BLaER1 treated with 17β-estradiol and CSF1 and Interleukin-3, amounts not matched to agents 10 nM and 100 nM (cell line): Measurements from ENCODE around the gene CD36.

Experiments used
- H3K27ac ChIP-seq, 11 experiments: shearing (Covaris generic); formaldehyde crosslinking; 2 replicates each; pipeline ENCODE4 v1.8.1; 2022
- H3K27me3 ChIP-seq, 11 experiments: shearing (Covaris generic); formaldehyde crosslinking; 2 replicates each; pipeline ENCODE4 v1.8.1; 2022
- H3K36me3 ChIP-seq, 11 experiments: shearing (Covaris generic); formaldehyde crosslinking; 2 replicates each; pipeline ENCODE4 v1.8.1; 2022
- H3K4me1 ChIP-seq, 10 experiments: shearing (Covaris generic); formaldehyde crosslinking; 2 replicates each; pipeline ENCODE4 v1.8.1; 2022
- H3K4me2 ChIP-seq, 11 experiments: shearing (Covaris generic); formaldehyde crosslinking; 2 replicates each; pipeline ENCODE4 v1.8.1; 2022
- H3K4me3 ChIP-seq, 10 experiments: shearing (Covaris generic); formaldehyde crosslinking; 2 replicates each; pipeline ENCODE4 v1.8.1; 2022
- H3K9ac ChIP-seq, 11 experiments: shearing (Covaris generic); formaldehyde crosslinking; 2 replicates each; pipeline ENCODE4 v1.8.1; 2022
- H3K9me3 ChIP-seq, 11 experiments: shearing (Covaris generic); formaldehyde crosslinking; replicated peaks in 1 of 11; 2 replicates each; pipeline ENCODE4 v1.8.1; 2022
- H4K20me1 ChIP-seq, 11 experiments: shearing (Covaris generic); formaldehyde crosslinking; 2 replicates each; pipeline ENCODE4 v1.8.1; 2022
- Cebpa-rat ChIP-seq, 11 experiments: shearing (Covaris generic); IDR thresholded peaks; 2 replicates each; pipeline ENCODE4 v1.8.1; 2022

The CD36 gene

GRCh38 chr7:80650030-80650429 is 11.6 kb downstream of the CD36 start:
- no peak overlapping the region for H3K9ac ChIP-seq
- H3K27me3 ChIP-seq = no peaks in the 10 kb centered on the region
- peaks cover 0 to 90% (median 0%) of the 10 kb centered on the region in 11 experiments; a peak in 6 of 22 replicates for H3K36me3 ChIP-seq
- H3K27ac ChIP-seq = no peak overlapping the region
- no peak overlapping the region for H3K4me3 ChIP-seq
- peaks cover 0 to 62% (median 0%) of the 10 kb centered on the region in 11 experiments; a peak in 3 of 22 replicates for H4K20me1 ChIP-seq
- no peaks in the 10 kb centered on the region for H3K4me1 ChIP-seq
- TF ChIP-seq Cebpa-rat (IDR thresholded peaks at IDR 0.05) = no peak
- H3K9me3 ChIP-seq = no peaks in the 10 kb centered on the region
- H3K4me2 ChIP-seq = no peak overlapping the region

GRCh38 chr7:80651471-80651870 is 13.0 kb downstream of the CD36 start:
- no peak overlapping the region for H3K27ac ChIP-seq
- no peak overlapping the region for H3K9ac ChIP-seq
- H3K27me3 ChIP-seq = no peaks in the 10 kb centered on the region
- TF ChIP-seq Cebpa-rat (IDR thresholded peaks at IDR 0.05) = no peak
- H3K4me3 ChIP-seq = no peak overlapping the region
- H4K20me1 ChIP-seq = peaks cover 0 to 58% (median 0%) of the 10 kb centered on the region in 11 experiments; a peak in 3 of 22 replicates
- peaks cover 0 to 93% (median 0%) of the 10 kb centered on the region in 11 experiments; a peak in 6 of 22 replicates for H3K36me3 ChIP-seq
- peaks cover 0 to 10% (median 0%) of the 10 kb centered on the region in 10 experiments; a peak in 2 of 20 replicates for H3K4me1 ChIP-seq
- no peaks in the 10 kb centered on the region for H3K9me3 ChIP-seq
- H3K4me2 ChIP-seq = no peak overlapping the region

- H3K27me3 ChIP-seq = no peaks in the 10 kb centered on the region
- no peak overlapping the region for H3K9ac ChIP-seq
- no peaks in the 10 kb centered on the region for H3K9me3 ChIP-seq
- peaks cover 0 to 42% (median 0%) of the 10 kb centered on the region in 11 experiments; a peak in 2 of 22 replicates for H4K20me1 ChIP-seq
- no peak overlapping the region for H3K27ac ChIP-seq
- peaks cover 0 to 26% (median 0%) of the 10 kb centered on the region in 10 experiments; a peak in 5 of 20 replicates for H3K4me1 ChIP-seq
- no peak overlapping the region for H3K4me2 ChIP-seq
- H3K36me3 ChIP-seq = peaks cover 0 to 87% (median 0%) of the 10 kb centered on the region in 11 experiments; a peak in 6 of 22 replicates
- no peak overlapping the region for H3K4me3 ChIP-seq
- no peak for TF ChIP-seq Cebpa-rat (IDR thresholded peaks at IDR 0.05)
Measured at GRCh38 chr7:80653244-80653643, 14.8 kb downstream of the CD36 start.

- Histone ChIP-seq H3K4me3 (no peak overlapping the region), H4K20me1 (peaks cover 0 to 36% (median 0%) of the 10 kb centered on the region in 11 experiments; a peak in 2 of 22 replicates), H3K36me3 (peaks cover 0 to 82% (median 0%) of the 10 kb centered on the region in 11 experiments; a peak in 4 of 22 replicates), H3K9ac (no peak overlapping the region), H3K4me1 (peaks cover 0 to 37% (median 0%) of the 10 kb centered on the region in 10 experiments; a peak in 6 of 20 replicates), H3K27me3 (no peaks in the 10 kb centered on the region), H3K4me2 (no peak overlapping the region), H3K9me3 (no peaks in the 10 kb centered on the region), H3K27ac (no peak overlapping the region)
- TF ChIP-seq Cebpa-rat (IDR thresholded peaks at IDR 0.05) = no peak
Measured at GRCh38 chr7:80654887-80655340, 16.5 kb downstream of the CD36 start.

- Histone ChIP-seq H3K9me3 (no peaks in the 10 kb centered on the region), H3K27ac (no peak overlapping the region), H3K9ac (no peak overlapping the region), H3K27me3 (no peaks in the 10 kb centered on the region), H3K36me3 (peaks cover 0 to 82% (median 0%) of the 10 kb centered on the region in 11 experiments; a peak in 6 of 22 replicates), H3K4me2 (peak overlapping the region in 1 of 11 experiments; percentile 5; a peak in 1 of 22 replicates), H3K4me3 (no peak overlapping the region), H3K4me1 (peaks cover 0 to 37% (median 0%) of the 10 kb centered on the region in 10 experiments; a peak in 6 of 20 replicates), H4K20me1 (peaks cover 0 to 26% (median 0%) of the 10 kb centered on the region in 11 experiments; a peak in 2 of 22 replicates)
- no peak for TF ChIP-seq Cebpa-rat (IDR thresholded peaks at IDR 0.05)
Measured at GRCh38 chr7:80656029-80656428, 17.6 kb downstream of the CD36 start.

GRCh38 chr7:80659120-80660055 is 20.9 kb downstream of the CD36 start:
- peaks cover 0 to 37% (median 0%) of the 10 kb centered on the region in 10 experiments; a peak in 6 of 20 replicates for H3K4me1 ChIP-seq
- no peak overlapping the region; a peak in 1 of 22 replicates for H3K9ac ChIP-seq
- peaks cover 0 to 14% (median 0%) of the 10 kb centered on the region in 11 experiments; a peak in 3 of 22 replicates for H4K20me1 ChIP-seq
- no peak overlapping the region for H3K4me3 ChIP-seq
- no peaks in the 10 kb centered on the region for H3K9me3 ChIP-seq
- H3K4me2 ChIP-seq = peak overlapping the region in 2 of 11 experiments; percentile 65; a peak in 4 of 22 replicates
- H3K27ac ChIP-seq = peak overlapping the region in 4 of 11 experiments; percentile 2 to 13 (median 4); a peak in 3 of 22 replicates
- H3K27me3 ChIP-seq = no peaks in the 10 kb centered on the region
- no peak for TF ChIP-seq Cebpa-rat (IDR thresholded peaks at IDR 0.05)
- H3K36me3 ChIP-seq = peaks cover 0 to 85% (median 0%) of the 10 kb centered on the region in 11 experiments; a peak in 6 of 22 replicates

GRCh38 chr7:80660939-80661338 is 22.5 kb downstream of the CD36 start:
- Histone ChIP-seq H3K9me3 (no peaks in the 10 kb centered on the region), H3K27me3 (no peaks in the 10 kb centered on the region), H3K4me1 (peaks cover 0 to 33% (median 0%) of the 10 kb centered on the region in 10 experiments; a peak in 6 of 20 replicates), H3K4me2 (no peak overlapping the region), H3K27ac (no peak overlapping the region), H3K36me3 (peaks cover 0 to 85% (median 0%) of the 10 kb centered on the region in 11 experiments; a peak in 6 of 22 replicates), H3K4me3 (no peak overlapping the region), H4K20me1 (peaks cover 0 to 6% (median 0%) of the 10 kb centered on the region in 11 experiments; a peak in 2 of 22 replicates), H3K9ac (no peak overlapping the region)
- no peak for TF ChIP-seq Cebpa-rat (IDR thresholded peaks at IDR 0.05)

GRCh38 chr7:80661729-80662128 is 23.3 kb downstream of the CD36 start:
- Histone ChIP-seq H3K9ac (no peak overlapping the region), H3K4me2 (no peak overlapping the region), H3K36me3 (peaks cover 0 to 87% (median 0%) of the 10 kb centered on the region in 11 experiments; a peak in 6 of 22 replicates), H3K4me3 (no peak overlapping the region), H4K20me1 (peaks cover 0 to 6% (median 0%) of the 10 kb centered on the region in 11 experiments; a peak in 2 of 22 replicates), H3K27me3 (no peaks in the 10 kb centered on the region), H3K9me3 (no peaks in the 10 kb centered on the region), H3K27ac (no peak overlapping the region), H3K4me1 (peaks cover 0 to 26% (median 0%) of the 10 kb centered on the region in 10 experiments; a peak in 6 of 20 replicates)
- no peak for TF ChIP-seq Cebpa-rat (IDR thresholded peaks at IDR 0.05)
